ENCODE measurements around the gene LUC7L.

- TF ChIP-seq, protein P1, sequence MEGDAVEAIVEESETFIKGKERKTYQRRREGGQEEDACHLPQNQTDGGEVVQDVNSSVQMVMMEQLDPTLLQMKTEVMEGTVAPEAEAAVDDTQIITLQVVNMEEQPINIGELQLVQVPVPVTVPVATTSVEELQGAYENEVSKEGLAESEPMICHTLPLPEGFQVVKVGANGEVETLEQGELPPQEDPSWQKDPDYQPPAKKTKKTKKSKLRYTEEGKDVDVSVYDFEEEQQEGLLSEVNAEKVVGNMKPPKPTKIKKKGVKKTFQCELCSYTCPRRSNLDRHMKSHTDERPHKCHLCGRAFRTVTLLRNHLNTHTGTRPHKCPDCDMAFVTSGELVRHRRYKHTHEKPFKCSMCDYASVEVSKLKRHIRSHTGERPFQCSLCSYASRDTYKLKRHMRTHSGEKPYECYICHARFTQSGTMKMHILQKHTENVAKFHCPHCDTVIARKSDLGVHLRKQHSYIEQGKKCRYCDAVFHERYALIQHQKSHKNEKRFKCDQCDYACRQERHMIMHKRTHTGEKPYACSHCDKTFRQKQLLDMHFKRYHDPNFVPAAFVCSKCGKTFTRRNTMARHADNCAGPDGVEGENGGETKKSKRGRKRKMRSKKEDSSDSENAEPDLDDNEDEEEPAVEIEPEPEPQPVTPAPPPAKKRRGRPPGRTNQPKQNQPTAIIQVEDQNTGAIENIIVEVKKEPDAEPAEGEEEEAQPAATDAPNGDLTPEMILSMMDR (IDR thresholded peaks at IDR 0.05; ENCODE audit: low read length), result no peak
- no peak for TF ChIP-seq EZH2 (IDR thresholded peaks at IDR 0.05; ENCODE audit: borderline replicate concordance, low read length)
Measured at GRCh38 chr16:240559-240958, 11.3 kb upstream of the LUC7L start.

Measured in OCI-LY1 (cell line).